DMS53 (cell line): ENCODE measurements around the gene CHIA.
"Not testable (repeated sequence)": the region's sequence is repeated elsewhere in the genome, so short reads cannot be mapped to it uniquely, and the experiment has no call there.

Experiments
- DNase-seq: peaks from one replicate; lab custom pipeline; 2025; lab: John Stamatoyannopoulos, UW

CHIA gene

GRCh38 chr1:111285879-111286278 lies 4.8 kb upstream of the CHIA start:
- DNase-seq, result no peak

- DNase-seq, result peak; percentile 21
Observed at GRCh38 chr1:111286912-111287311, 3.7 kb upstream of the CHIA start.

- no peak for DNase-seq
Observed at GRCh38 chr1:111289371-111289770, 1.3 kb upstream of the CHIA start.

GRCh38 chr1:111290104-111290503 lies 547 bp upstream of the CHIA start:
- peak; percentile 48 for DNase-seq

GRCh38 chr1:111294390-111294789 lies 3.7 kb downstream of the CHIA start:
- DNase-seq, result no peak

- no peak for DNase-seq
Observed at GRCh38 chr1:111302374-111302773, 11.7 kb downstream of the CHIA start.

GRCh38 chr1:111309690-111310089 lies 19.0 kb downstream of the CHIA start:
- no peak for DNase-seq

GRCh38 chr1:111318523-111318922 lies 27.9 kb downstream of the CHIA start:
- DNase-seq, result no peak

- DNase-seq, result no peak
Observed at GRCh38 chr1:111320066-111320879, 29.6 kb downstream of the CHIA start.

GRCh38 chr1:111323231-111323630 lies 32.6 kb downstream of the CHIA start:
- no peak for DNase-seq

- DNase-seq, result no peak
Observed at GRCh38 chr1:111332190-111332589, 41.5 kb downstream of the CHIA start.

- peak; percentile 78 for DNase-seq
Observed at GRCh38 chr1:111334169-111334568, 43.5 kb downstream of the CHIA start.

GRCh38 chr1:111335214-111335877 lies 44.7 kb downstream of the CHIA start:
- DNase-seq, result not testable (repeated sequence)

- DNase-seq, result not testable (repeated sequence)
Observed at GRCh38 chr1:111338849-111339248, 48.2 kb downstream of the CHIA start.

GRCh38 chr1:111346089-111346885 lies 55.6 kb downstream of the CHIA start:
- DNase-seq, result peak; percentile 99

GRCh38 chr1:111347026-111347425 lies 56.4 kb downstream of the CHIA start:
- peak; percentile 33 for DNase-seq

GRCh38 chr1:111351700-111352099 lies 61.0 kb downstream of the CHIA start:
- DNase-seq, result no peak

GRCh38 chr1:111354584-111354983 lies 63.9 kb downstream of the CHIA start:
- DNase-seq, result no peak

GRCh38 chr1:111358964-111359363 lies 68.3 kb downstream of the CHIA start:
- DNase-seq, result no peak

- no peak for DNase-seq
Observed at GRCh38 chr1:111359376-111359775, 68.7 kb downstream of the CHIA start.

GRCh38 chr1:111360257-111360656 lies 69.6 kb downstream of the CHIA start:
- DNase-seq, result not testable (repeated sequence)

- DNase-seq, result no peak
Observed at GRCh38 chr1:111361761-111362160, 71.1 kb downstream of the CHIA start.

- DNase-seq, result no peak
Observed at GRCh38 chr1:111364690-111365089, 74.0 kb downstream of the CHIA start.
